ENCODE measurements around the gene TNK2.

GRCh38 chr3:195855471-195856409 is 52.6 kb downstream of the TNK2 start:
- no peak for TF ChIP-seq EZH2phosphoT487 (IDR thresholded peaks at IDR 0.05; ENCODE audit: insufficient read depth, low read depth)
- TF ChIP-seq EZH2 (IDR thresholded peaks at IDR 0.05; ENCODE audit: insufficient read depth, poor library complexity, severe bottlenecking), result no peak

Data from GM23248 (cell line).